ENCODE results near the gene SYTL3. TPM values are rescaled to one million over a fixed set of nuclear protein-coding genes. Genes with fewer than 3 reads are reported as not detected.
"Not testable (repeated sequence)": the region's sequence is repeated elsewhere in the genome, so short reads cannot be mapped to it uniquely, and the experiment has no call there.

SYTL3 gene
- total RNA-seq, 6 experiments from 2014 or later: 3.1 to 5.7 (median 3.9) TPM

- no peaks in the 10 kb centered on the region for H3K27me3 Mint-ChIP-seq (ENCODE audit: insufficient read depth)
- no peak for DNase-seq
- no peak overlapping the region for H3K27ac Mint-ChIP-seq
- H3K9me3 Mint-ChIP-seq: no peaks in the 10 kb centered on the region
- TF ChIP-seq CTCF (IDR thresholded peaks at IDR 0.05): no peak
- H3K4me1 Mint-ChIP-seq (ENCODE audit: low read depth): peaks cover 32% of the 10 kb centered on the region
- H3K36me3 Mint-ChIP-seq (ENCODE audit: low read depth): no peaks in the 10 kb centered on the region
- no peak overlapping the region for H3K4me3 Mint-ChIP-seq
These were observed 16.9 kb downstream of the SYTL3 start for GRCh38 chr6:158666628-158667359.

GRCh38 chr6:158667360-158667981, 17.6 kb downstream of the SYTL3 start:
- Mint-ChIP-seq H3K9me3 (no peaks in the 10 kb centered on the region), H3K27me3 (ENCODE audit: insufficient read depth) (no peaks in the 10 kb centered on the region), H3K36me3 (ENCODE audit: low read depth) (no peaks in the 10 kb centered on the region), H3K27ac (no peak overlapping the region), H3K4me3 (no peak overlapping the region), H3K4me1 (ENCODE audit: low read depth) (peaks cover 30% of the 10 kb centered on the region)
- no peak for TF ChIP-seq CTCF (IDR thresholded peaks at IDR 0.05)
- no peak for DNase-seq

- H3K36me3 Mint-ChIP-seq (ENCODE audit: low read depth): no peaks in the 10 kb centered on the region
- DNase-seq: no peak
- no peak overlapping the region for H3K4me3 Mint-ChIP-seq
- H3K4me1 Mint-ChIP-seq (ENCODE audit: low read depth): peaks cover 18% of the 10 kb centered on the region
- H3K27ac Mint-ChIP-seq: no peak overlapping the region
- no peak for TF ChIP-seq CTCF (IDR thresholded peaks at IDR 0.05)
- no peaks in the 10 kb centered on the region for H3K27me3 Mint-ChIP-seq (ENCODE audit: insufficient read depth)
- no peaks in the 10 kb centered on the region for H3K9me3 Mint-ChIP-seq
These were observed 18.9 kb downstream of the SYTL3 start for GRCh38 chr6:158668707-158669103.

- H3K36me3 Mint-ChIP-seq (ENCODE audit: low read depth): no peaks in the 10 kb centered on the region
- no peak for DNase-seq
- no peak overlapping the region for H3K4me3 Mint-ChIP-seq
- H3K27ac Mint-ChIP-seq: no peak overlapping the region
- H3K9me3 Mint-ChIP-seq: no peaks in the 10 kb centered on the region
- peaks cover 18% of the 10 kb centered on the region for H3K4me1 Mint-ChIP-seq (ENCODE audit: low read depth)
- TF ChIP-seq CTCF (IDR thresholded peaks at IDR 0.05): no peak
- peaks cover 1% of the 10 kb centered on the region; the same call in 1 of the 2 replicates for H3K27me3 Mint-ChIP-seq (ENCODE audit: insufficient read depth)
These were observed 19.5 kb downstream of the SYTL3 start for GRCh38 chr6:158669145-158670035.

GRCh38 chr6:158672119-158672518, 22.3 kb downstream of the SYTL3 start:
- H3K4me3 Mint-ChIP-seq; H3K36me3 Mint-ChIP-seq (ENCODE audit: low read depth); H3K27ac Mint-ChIP-seq; DNase-seq; H3K9me3 Mint-ChIP-seq; H3K27me3 Mint-ChIP-seq (ENCODE audit: insufficient read depth): not testable (repeated sequence)
- peaks cover 18% of the 10 kb centered on the region for H3K4me1 Mint-ChIP-seq (ENCODE audit: low read depth)

Data from HFFc6 (cell line).